Stimulated activated CD8-positive, alpha-beta memory T cell treated with anti-CD3 and anti-CD28 coated beads, Interleukin-15, amount 100 ng/mL, for 1 hour (primary cell): Measurements from ENCODE around the gene PAQR7.
A peak's percentile ranks its signal among the peaks of the same experiment; 100 is the strongest.

Experiments used
- DNase-seq: peaks from one replicate; pipeline ENCODE4 v3.0.0-alpha.2; 2020; ENCODE audit warnings: low read depth

PAQR7 gene

GRCh38 chr1:25875154-25875855 lies at the start of gene PAQR7:
Gene PAQR7 (minus strand): TSS chr1:25875708. CDS start chr1:25863839, 11,869 bp downstream.
- DNase-seq: peak; percentile 13

GRCh38 chr1:25924454-25924853 lies 48.9 kb upstream of the PAQR7 start:
- no peak for DNase-seq

- DNase-seq: no peak
These were observed 47.6 kb upstream of the PAQR7 start for GRCh38 chr1:25922971-25923552.

GRCh38 chr1:25922056-25922970 lies 46.8 kb upstream of the PAQR7 start:
- no peak for DNase-seq

GRCh38 chr1:25918615-25919014 lies 43.1 kb upstream of the PAQR7 start:
- no peak for DNase-seq

GRCh38 chr1:25917996-25918395 lies 42.5 kb upstream of the PAQR7 start:
- no peak for DNase-seq

- no peak for DNase-seq
These were observed 41.0 kb upstream of the PAQR7 start for GRCh38 chr1:25916460-25916859.

GRCh38 chr1:25914074-25914995 lies 38.8 kb upstream of the PAQR7 start:
- no peak for DNase-seq

- no peak for DNase-seq
These were observed 37.7 kb upstream of the PAQR7 start for GRCh38 chr1:25913206-25913605.

GRCh38 chr1:25912076-25912831 lies 36.7 kb upstream of the PAQR7 start:
- no peak for DNase-seq

GRCh38 chr1:25911162-25911561 lies 35.7 kb upstream of the PAQR7 start:
- no peak for DNase-seq

- no peak for DNase-seq
These were observed 33.5 kb upstream of the PAQR7 start for GRCh38 chr1:25909040-25909439.

- no peak for DNase-seq
These were observed 32.7 kb upstream of the PAQR7 start for GRCh38 chr1:25908161-25908560.

GRCh38 chr1:25907601-25908000 lies 32.1 kb upstream of the PAQR7 start:
- no peak for DNase-seq

- no peak for DNase-seq
These were observed 31.3 kb upstream of the PAQR7 start for GRCh38 chr1:25906644-25907300.

GRCh38 chr1:25905680-25906643 lies 30.5 kb upstream of the PAQR7 start, which contains the start of gene STMN1:
Gene STMN1 (minus strand): TSS chr1:25906419. CDS start chr1:25904676, 1,743 bp downstream.
- peak; percentile 76 for DNase-seq

GRCh38 chr1:25904943-25905679 lies 29.6 kb upstream of the PAQR7 start:
- peak; percentile 87 for DNase-seq

GRCh38 chr1:25903986-25904385 lies 28.5 kb upstream of the PAQR7 start:
- no peak for DNase-seq
